ENCODE data around the gene RPRD1B. TPM values are rescaled to one million over a fixed set of nuclear protein-coding genes. Genes with fewer than 3 reads are reported as not detected.
"Not testable (repeated sequence)": the region's sequence is repeated elsewhere in the genome, so short reads cannot be mapped to it uniquely, and the experiment has no call there.

The RPRD1B gene
- total RNA-seq, 1 experiment from 2014 or later: 55.1 TPM

DNA sequence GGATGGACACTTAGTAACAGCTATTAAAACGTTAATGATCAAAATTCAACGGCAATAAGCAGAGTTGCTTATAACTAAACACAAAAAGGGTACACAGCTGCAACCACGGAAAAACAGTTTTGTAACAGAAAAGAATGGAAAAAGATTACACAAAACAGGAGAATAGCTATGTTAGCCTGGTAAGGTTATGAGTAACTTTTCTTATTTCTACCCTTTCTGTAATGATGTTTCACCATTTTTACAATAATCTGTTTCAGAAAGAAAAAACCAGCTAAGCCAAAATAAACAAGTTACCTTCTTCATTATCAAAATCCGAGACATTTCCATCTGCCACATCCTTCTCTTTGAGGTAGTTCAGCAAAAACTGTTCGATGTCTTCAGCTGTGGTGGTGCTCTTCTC, 27.6 kb upstream of the RPRD1B start:
- H3K9me3 ChIP-seq (ENCODE audit: insufficient read depth, low read depth): no peaks in the 10 kb centered on the region
- DNase-seq: no peak
- H3F3A ChIP-seq (ENCODE audit: insufficient read depth, low read depth): 0 out of 2 replicates have a peak, but pooled peaks cover 6% of the 10 kb centered on the region
- no peak overlapping the region for H2AFZ ChIP-seq
- no peak overlapping the region for H3K4me2 ChIP-seq
- no peaks in the 10 kb centered on the region for H3K79me2 ChIP-seq (ENCODE audit: low read depth)
- no peak overlapping the region for H3K4me3 ChIP-seq
- ChIA-PET POLR2A (ENCODE audit: unreplicated experiment) (no interaction called here), CTCF (interaction anchor here (1.3 kb wide), 1 partner anchor 11 kb away, joined by 7 read pairs; no protein-coding TSS in a partner anchor)
- H3K27me3 ChIP-seq (ENCODE audit: insufficient read depth, low read depth): no peaks in the 10 kb centered on the region
- intact Hi-C loops (cut with micrococcal nuclease; ENCODE audit: unreplicated experiment): no loop called here
- TF ChIP-seq EZH2 (IDR thresholded peaks at IDR 0.05; ENCODE audit: low read depth) (no peak), CTCF (conservative IDR thresholded peaks at IDR 0.05) (no peak)
- H3K4me1 ChIP-seq (replicated peaks; ENCODE audit: insufficient read depth): no peaks in the 10 kb centered on the region
- no peak overlapping the region for H3K27ac ChIP-seq
- no TSS peak for BruUV-seq (replicated peaks)
- H3K36me3 ChIP-seq (ENCODE audit: low read depth): peaks cover 4% of the 10 kb centered on the region
- H3K9me2 ChIP-seq (ENCODE audit: insufficient read depth): no peaks in the 10 kb centered on the region
- H4K20me1 ChIP-seq (ENCODE audit: insufficient read depth): peaks cover 11% of the 10 kb centered on the region; the same call in 1 of the 2 replicates

GRCh38 chr20:38007526-38007925, 26.0 kb upstream of the RPRD1B start:
- H3K36me3 ChIP-seq (ENCODE audit: low read depth): peaks cover 11% of the 10 kb centered on the region; the same call in 1 of the 2 replicates

DNA sequence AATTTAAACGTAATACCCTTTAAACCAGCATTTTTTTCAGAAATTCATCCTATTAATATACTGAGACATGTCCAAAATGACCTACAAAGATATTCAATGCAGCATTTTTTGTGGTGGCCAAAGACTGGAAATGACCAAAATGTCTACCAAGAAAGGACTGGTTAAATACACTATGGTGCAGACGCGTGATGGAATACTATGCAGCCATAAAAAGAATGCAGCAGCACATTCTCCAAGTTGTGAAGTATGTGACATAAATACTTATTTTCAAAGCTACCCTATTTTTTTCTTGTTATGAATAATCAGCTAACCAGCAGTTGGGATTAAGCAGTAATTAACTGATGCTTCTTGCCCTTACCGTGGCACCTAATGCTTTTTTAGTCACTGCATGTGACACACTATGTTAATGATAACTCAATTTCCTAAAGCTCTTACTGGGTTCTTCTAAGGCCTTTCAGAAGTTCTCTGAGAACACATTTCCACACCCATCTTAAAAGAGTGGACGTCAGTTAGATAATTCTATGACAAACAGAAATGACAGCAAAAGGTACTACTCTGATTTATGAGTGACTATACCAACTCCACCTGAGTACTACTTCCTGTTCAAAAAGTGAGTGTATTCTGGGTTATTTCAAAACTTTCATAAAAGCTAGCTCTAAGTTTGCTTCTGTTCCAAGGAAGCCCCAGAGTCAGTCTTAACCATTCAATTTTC, 25.2 kb upstream of the RPRD1B start:
- Histone ChIP-seq H3K79me2 (ENCODE audit: low read depth) (no peaks in the 10 kb centered on the region), H4K20me1 (ENCODE audit: insufficient read depth) (peaks cover 11% of the 10 kb centered on the region; the same call in 1 of the 2 replicates), H3K9me2 (ENCODE audit: insufficient read depth) (no peaks in the 10 kb centered on the region), H3K4me3 (no peak overlapping the region), H3K4me2 (no peak overlapping the region), H3K9me3 (ENCODE audit: insufficient read depth, low read depth) (no peaks in the 10 kb centered on the region), H2AFZ (no peak overlapping the region), H3K27ac (no peak overlapping the region), H3K4me1 (replicated peaks; ENCODE audit: insufficient read depth) (no peaks in the 10 kb centered on the region), H3K27me3 (ENCODE audit: insufficient read depth, low read depth) (no peaks in the 10 kb centered on the region), H3F3A (ENCODE audit: insufficient read depth, low read depth) (0 out of 2 replicates have a peak, but pooled peaks cover 2% of the 10 kb centered on the region), H3K36me3 (ENCODE audit: low read depth) (peaks cover 11% of the 10 kb centered on the region; the same call in 1 of the 2 replicates)
- CTCF ChIA-PET: interaction anchor here (0.6 kb wide), 2 partner anchors 40 to 64 kb away, joined by 3 to 13 read pairs; no protein-coding TSS in a partner anchor
- POLR2A ChIA-PET (ENCODE audit: unreplicated experiment): no interaction called here
- TF ChIP-seq EZH2 (IDR thresholded peaks at IDR 0.05; ENCODE audit: low read depth): no peak
- TF ChIP-seq CTCF (conservative IDR thresholded peaks at IDR 0.05): no peak
- no TSS peak for BruUV-seq (replicated peaks)
- DNase-seq: no peak
- intact Hi-C loops (cut with micrococcal nuclease; ENCODE audit: unreplicated experiment): no loop called here

More at GRCh38 chr20:38007526-38007925, 26.0 kb upstream of the RPRD1B start:
- Histone ChIP-seq H3F3A (ENCODE audit: insufficient read depth, low read depth) (0 out of 2 replicates have a peak, but pooled peaks cover 2% of the 10 kb centered on the region), H2AFZ (no peak overlapping the region), H4K20me1 (ENCODE audit: insufficient read depth) (peaks cover 11% of the 10 kb centered on the region; the same call in 1 of the 2 replicates), H3K79me2 (ENCODE audit: low read depth) (no peaks in the 10 kb centered on the region), H3K27me3 (ENCODE audit: insufficient read depth, low read depth) (no peaks in the 10 kb centered on the region), H3K4me2 (no peak overlapping the region), H3K9me2 (ENCODE audit: insufficient read depth) (no peaks in the 10 kb centered on the region), H3K9me3 (ENCODE audit: insufficient read depth, low read depth) (no peaks in the 10 kb centered on the region), H3K4me3 (no peak overlapping the region), H3K27ac (no peak overlapping the region), H3K4me1 (replicated peaks; ENCODE audit: insufficient read depth) (no peaks in the 10 kb centered on the region)
- BruUV-seq (replicated peaks): no TSS peak
- POLR2A ChIA-PET (ENCODE audit: unreplicated experiment): no interaction called here
- CTCF ChIA-PET: no interaction called here
- DNase-seq: no peak
- intact Hi-C loops (cut with micrococcal nuclease; ENCODE audit: unreplicated experiment): no loop called here
- no peak for TF ChIP-seq CTCF (conservative IDR thresholded peaks at IDR 0.05)

DNA sequence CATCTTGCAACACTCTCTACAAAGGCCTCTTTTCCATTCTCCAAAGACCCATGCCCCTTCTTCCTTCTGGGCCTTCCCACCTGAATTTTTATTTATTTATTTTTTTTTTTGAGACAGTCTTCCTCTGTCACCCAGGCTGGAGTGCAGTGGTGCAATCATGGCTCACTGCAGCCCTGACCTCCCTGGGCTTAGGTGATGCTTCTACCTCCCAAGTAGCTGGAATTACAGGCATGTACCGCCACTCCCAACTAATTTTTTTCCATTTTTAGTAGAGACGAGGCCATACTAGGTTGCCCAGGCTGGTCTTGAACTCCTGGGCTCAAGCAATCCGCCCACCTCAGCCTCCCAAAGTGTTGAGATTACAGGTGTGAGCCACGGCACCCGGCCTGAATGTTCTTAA, 24.1 kb upstream of the RPRD1B start:
- intact Hi-C loops (cut with micrococcal nuclease; ENCODE audit: unreplicated experiment); H3K9me3 ChIP-seq (ENCODE audit: insufficient read depth, low read depth); H3K9me2 ChIP-seq (ENCODE audit: insufficient read depth); H2AFZ ChIP-seq; H3K4me2 ChIP-seq; H3K79me2 ChIP-seq (ENCODE audit: low read depth); H3F3A ChIP-seq (ENCODE audit: insufficient read depth, low read depth); POLR2A ChIA-PET (ENCODE audit: unreplicated experiment); H3K27ac ChIP-seq; H3K27me3 ChIP-seq (ENCODE audit: insufficient read depth, low read depth); BruUV-seq (replicated peaks); H3K4me3 ChIP-seq; H3K4me1 ChIP-seq (replicated peaks; ENCODE audit: insufficient read depth); DNase-seq: not testable (repeated sequence)
- Histone ChIP-seq H3K36me3 (ENCODE audit: low read depth) (peaks cover 11% of the 10 kb centered on the region; the same call in 1 of the 2 replicates), H4K20me1 (ENCODE audit: insufficient read depth) (peaks cover 11% of the 10 kb centered on the region; the same call in 1 of the 2 replicates)
- CTCF ChIA-PET: interaction anchor here (0.6 kb wide), 1 partner anchor 39 kb away, joined by 3 read pairs; no protein-coding TSS in a partner anchor

Measured in PC-9 (cell line).